HG03460 (cell line): ENCODE results near the gene FAM177B.

Experiments
- ATAC-seq: cut with Tn5 transposase; IDR thresholded peaks from one replicate; pipeline ENCODE4 v1.9.1; 2021; ENCODE audit not compliant: unreplicated experiment

Gene FAM177B

GRCh38 chr1:222784916-222785315, 47.9 kb downstream of the FAM177B start:
- no peak for ATAC-seq

- ATAC-seq = no peak
These were observed 48.5 kb downstream of the FAM177B start for GRCh38 chr1:222785529-222785928.

GRCh38 chr1:222786121-222786520, 49.1 kb downstream of the FAM177B start:
- no peak for ATAC-seq

- no peak for ATAC-seq
These were observed 50.7 kb downstream of the FAM177B start for GRCh38 chr1:222787729-222788128.

- no peak for ATAC-seq
These were observed 51.6 kb downstream of the FAM177B start for GRCh38 chr1:222788402-222789156.

GRCh38 chr1:222790115-222790514, 53.1 kb downstream of the FAM177B start:
- no peak for ATAC-seq

- ATAC-seq = no peak
These were observed 53.5 kb downstream of the FAM177B start for GRCh38 chr1:222790520-222790919.

GRCh38 chr1:222791006-222791710, 54.2 kb downstream of the FAM177B start:
- no peak for ATAC-seq

- ATAC-seq = no peak
These were observed 55.7 kb downstream of the FAM177B start for GRCh38 chr1:222792744-222793143.

- no peak for ATAC-seq
These were observed 57.9 kb downstream of the FAM177B start for GRCh38 chr1:222794656-222795474.

GRCh38 chr1:222798116-222798515, 61.1 kb downstream of the FAM177B start:
- ATAC-seq = no peak

GRCh38 chr1:222798975-222799374, 62.0 kb downstream of the FAM177B start:
- ATAC-seq = no peak
